Activated CD8-positive, alpha-beta T cell treated with anti-CD3 and anti-CD28 coated beads for 36 hours (primary cell): Measurements from ENCODE around the gene SORCS3. TPM values are rescaled to one million over a fixed set of nuclear protein-coding genes. Genes with fewer than 3 reads are reported as not detected.

ENCODE experiments used
- ATAC-seq: fragments of 200-7000 bp; cut with Tn5 transposase; one replicate; pipeline ENCODE4 v1.10.0; 2021; ENCODE audit warnings: mild to moderate bottlenecking, moderate library complexity
- CTCF ChIA-PET: fragments of 350-600 bp; sonication (Branson Sonifier 250); formaldehyde crosslinking; loops from one replicate; lab custom pipeline; 2021; ENCODE audit warnings: antibody characterized with exemption; lab: Charles Lee
- POLR2A ChIA-PET: fragments of 350-600 bp; sonication (Branson Sonifier 250); formaldehyde crosslinking; loops from one replicate; lab custom pipeline; 2021; ENCODE audit warnings: antibody characterized with exemption; lab: Charles Lee
- DNase-seq: peaks from one replicate; pipeline ENCODE4 v3.0.0-alpha.2; 2020
- H3K27ac Mint-ChIP-seq: one replicate; pipeline ENCODE4 v1.8.0; 2021; ENCODE audit warnings: mild to moderate bottlenecking, mixed read lengths
- H3K27me3 Mint-ChIP-seq: one replicate; pipeline ENCODE4 v1.8.0; 2021; ENCODE audit warnings: mixed read lengths
- H3K36me3 Mint-ChIP-seq: one replicate; pipeline ENCODE4 v1.8.0; 2021; ENCODE audit warnings: low read depth, mixed read lengths
- H3K4me1 Mint-ChIP-seq: one replicate; pipeline ENCODE4 v1.8.0; 2021; ENCODE audit warnings: low read depth, mixed read lengths
- H3K4me3 Mint-ChIP-seq: one replicate; pipeline ENCODE4 v1.8.0; 2021; ENCODE audit warnings: mild to moderate bottlenecking, moderate library complexity, mixed read lengths
- H3K9me3 Mint-ChIP-seq: one replicate; pipeline ENCODE4 v1.8.0; 2021; ENCODE audit warnings: mixed read lengths
- CTCF ChIP-seq: fragments of 200-600 bp; IDR thresholded peaks from one replicate; pipeline ENCODE4 v1.8.0; 2022; ENCODE audit warnings: antibody characterized with exemption, mild to moderate bottlenecking
- intact Hi-C: fragments of 100-400 bp; cut with micrococcal nuclease; formaldehyde crosslinking; loops from one replicate; pipeline ENCODE4 v1.10.0; 2022
- total RNA-seq, 2 experiments: library from RNA; stranded (reverse); gene quantifications; one replicate each; pipeline ENCODE4 v1.2.3, GENCODE V29; 2021

The SORCS3 gene
- total RNA-seq, 2 experiments from 2014 or later = not detected

- no peak for DNase-seq
- Mint-ChIP-seq H3K27ac (no peak overlapping the region), H3K36me3 (no peaks in the 10 kb centered on the region), H3K4me1 (peaks cover 8% of the 10 kb centered on the region), H3K4me3 (no peak overlapping the region), H3K9me3 (no peaks in the 10 kb centered on the region), H3K27me3 (no peaks in the 10 kb centered on the region)
- POLR2A ChIA-PET = no interaction called here
- ATAC-seq = no peak
- no peak for TF ChIP-seq CTCF
- CTCF ChIA-PET = no interaction called here
- intact Hi-C loops = no loop called here
These were observed 296.9 kb downstream of the SORCS3 start for GRCh38 chr10:104938031-104938430.

GRCh38 chr10:104941662-104942061 is 300.6 kb downstream of the SORCS3 start:
- Mint-ChIP-seq H3K4me3 (no peak overlapping the region), H3K27ac (no peak overlapping the region), H3K9me3 (no peaks in the 10 kb centered on the region), H3K27me3 (no peaks in the 10 kb centered on the region), H3K36me3 (no peaks in the 10 kb centered on the region), H3K4me1 (no peaks in the 10 kb centered on the region)
- ATAC-seq (no peak), DNase-seq (no peak)
- POLR2A ChIA-PET = interaction anchor here (0.7 kb wide), 1 partner anchor 1896 kb away, joined by 3 read pairs; no protein-coding TSS in a partner anchor
- intact Hi-C loops = no loop called here
- CTCF ChIA-PET = no interaction called here
- no peak for TF ChIP-seq CTCF

- H3K4me1 Mint-ChIP-seq = no peaks in the 10 kb centered on the region
- no peak overlapping the region for H3K27ac Mint-ChIP-seq
- intact Hi-C loops = no loop called here
- no peak for DNase-seq
- CTCF ChIA-PET = no interaction called here
- H3K4me3 Mint-ChIP-seq = no peak overlapping the region
- H3K27me3 Mint-ChIP-seq = no peaks in the 10 kb centered on the region
- H3K36me3 Mint-ChIP-seq = no peaks in the 10 kb centered on the region
- no peak for ATAC-seq
- POLR2A ChIA-PET = no interaction called here
- no peak for TF ChIP-seq CTCF
- H3K9me3 Mint-ChIP-seq = no peaks in the 10 kb centered on the region
These were observed 306.2 kb downstream of the SORCS3 start for GRCh38 chr10:104947314-104947713.

- Mint-ChIP-seq H3K27ac (no peak overlapping the region), H3K9me3 (no peaks in the 10 kb centered on the region), H3K27me3 (no peaks in the 10 kb centered on the region), H3K4me1 (no peaks in the 10 kb centered on the region), H3K4me3 (no peak overlapping the region), H3K36me3 (no peaks in the 10 kb centered on the region)
- CTCF ChIA-PET = interaction anchor here (0.6 kb wide), 1 partner anchor 1357 kb away, joined by 3 read pairs; no protein-coding TSS in a partner anchor
- ATAC-seq (no peak), DNase-seq (no peak)
- intact Hi-C loops = no loop called here
- TF ChIP-seq CTCF = no peak
- POLR2A ChIA-PET = no interaction called here
These were observed 316.2 kb downstream of the SORCS3 start for GRCh38 chr10:104957178-104957841.

- Mint-ChIP-seq H3K4me1 (no peaks in the 10 kb centered on the region), H3K36me3 (no peaks in the 10 kb centered on the region), H3K4me3 (no peak overlapping the region), H3K27me3 (no peaks in the 10 kb centered on the region), H3K27ac (no peak overlapping the region), H3K9me3 (peaks cover 6% of the 10 kb centered on the region)
- POLR2A ChIA-PET = no interaction called here
- no peak for DNase-seq
- ATAC-seq = no peak
- TF ChIP-seq CTCF = no peak
- intact Hi-C loops = no loop called here
- CTCF ChIA-PET = no interaction called here
These were observed 325.6 kb downstream of the SORCS3 start for GRCh38 chr10:104966563-104967297.
